ENCODE results near the gene CDC42EP3. TPM values are rescaled to one million over a fixed set of nuclear protein-coding genes. Genes with fewer than 3 reads are reported as not detected.

The CDC42EP3 gene
- total and polyA plus RNA-seq, 12 donors = 4.2 to 30.2 (median 10.7) TPM

- H3K27ac ChIP-seq = peak overlapping the region in 2 of 5 donors; percentile 36 to 83
- DNase-seq = no peak
- H3K36me3 ChIP-seq (replicated peaks in 1 of 2) = no peaks in the 10 kb centered on the region
- intact Hi-C loops (cut with DNase I) = no loop called here
- H3K9me3 ChIP-seq (replicated peaks in 1 of 3) = no peaks in the 10 kb centered on the region
- H3K4me3 ChIP-seq = no peak overlapping the region
- 85 to 90% (median 86%) methylated on average over 4 of the region's 4 CpGs for WGBS, 4 donors
- TF ChIP-seq POLR2A (IDR thresholded peaks at IDR 0.05) (no peak), CTCF (IDR thresholded peaks at IDR 0.05) (no peak)
- H3K27me3 ChIP-seq = no peaks in the 10 kb centered on the region
- H3K4me1 ChIP-seq (replicated peaks in 1 of 2) = peaks cover 5 to 59% of the 10 kb centered on the region in 2 donors
Measured at GRCh38 chr2:37657471-37657870, 14.0 kb downstream of the CDC42EP3 start.

GRCh38 chr2:37656512-37657423 lies 14.7 kb downstream of the CDC42EP3 start:
- intact Hi-C loops (cut with DNase I) = no loop called here
- TF ChIP-seq POLR2A (IDR thresholded peaks at IDR 0.05) = no peak
- no peak for TF ChIP-seq CTCF (IDR thresholded peaks at IDR 0.05)
- no peaks in the 10 kb centered on the region for H3K36me3 ChIP-seq (replicated peaks in 1 of 2)
- H3K9me3 ChIP-seq (replicated peaks in 1 of 3) = no peaks in the 10 kb centered on the region
- no peak for DNase-seq
- no peaks in the 10 kb centered on the region for H3K27me3 ChIP-seq
- peak overlapping the region in 2 of 5 donors; percentile 65 to 83 for H3K27ac ChIP-seq
- H3K4me1 ChIP-seq (replicated peaks in 1 of 2) = peaks cover 5 to 63% of the 10 kb centered on the region in 2 donors
- WGBS, 4 donors = 41 to 50% (median 48%) methylated on average over 10 to 11 of the region's 11 CpGs
- H3K4me3 ChIP-seq = no peak overlapping the region

- intact Hi-C loops (cut with DNase I) = no loop called here
- Histone ChIP-seq H3K4me1 (replicated peaks in 1 of 2) (peaks cover 5 to 75% of the 10 kb centered on the region in 2 donors), H3K27ac (peak overlapping the region in 3 of 5 donors; percentile 47 to 83 (median 65)), H3K27me3 (no peaks in the 10 kb centered on the region), H3K36me3 (replicated peaks in 1 of 2) (no peaks in the 10 kb centered on the region), H3K4me3 (no peak overlapping the region), H3K9me3 (replicated peaks in 1 of 3) (no peaks in the 10 kb centered on the region)
- WGBS, 4 donors = 52 to 65% (median 60%) methylated on average over 7 of the region's 7 CpGs
- no peak for TF ChIP-seq CTCF (IDR thresholded peaks at IDR 0.05)
- TF ChIP-seq POLR2A (IDR thresholded peaks at IDR 0.05) = no peak
- no peak for DNase-seq
Measured at GRCh38 chr2:37654932-37655841, 16.3 kb downstream of the CDC42EP3 start.

GRCh38 chr2:37654419-37654818 lies 17.0 kb downstream of the CDC42EP3 start:
- H3K9me3 ChIP-seq (replicated peaks in 1 of 3) = no peaks in the 10 kb centered on the region
- peak overlapping the region in 3 of 5 donors; percentile 47 to 83 (median 65) for H3K27ac ChIP-seq
- no peaks in the 10 kb centered on the region for H3K27me3 ChIP-seq
- WGBS, 4 donors = 59 to 72% (median 62%) methylated on average over 8 of the region's 8 CpGs
- TF ChIP-seq CTCF (IDR thresholded peaks at IDR 0.05) (no peak), POLR2A (IDR thresholded peaks at IDR 0.05) (no peak)
- intact Hi-C loops (cut with DNase I) = no loop called here
- peaks cover 5 to 70% of the 10 kb centered on the region in 2 donors for H3K4me1 ChIP-seq (replicated peaks in 1 of 2)
- DNase-seq = no peak
- no peak overlapping the region for H3K4me3 ChIP-seq
- no peaks in the 10 kb centered on the region for H3K36me3 ChIP-seq (replicated peaks in 1 of 2)

Measured in adrenal gland (tissue), 12 donors.